NCI-H1048 (cell line): ENCODE data around the gene TBC1D17.

Experiments used
- DNase-seq: peaks from one replicate; lab custom pipeline; 2025; lab: John Stamatoyannopoulos, UW

The TBC1D17 gene

GRCh38 chr19:49861541-49862378 is 15.7 kb upstream of the TBC1D17 start:
- DNase-seq = no peak

GRCh38 chr19:49862391-49863253 is 14.9 kb upstream of the TBC1D17 start:
- no peak for DNase-seq

GRCh38 chr19:49863254-49863934 is 14.1 kb upstream of the TBC1D17 start:
- no peak for DNase-seq

DNA sequence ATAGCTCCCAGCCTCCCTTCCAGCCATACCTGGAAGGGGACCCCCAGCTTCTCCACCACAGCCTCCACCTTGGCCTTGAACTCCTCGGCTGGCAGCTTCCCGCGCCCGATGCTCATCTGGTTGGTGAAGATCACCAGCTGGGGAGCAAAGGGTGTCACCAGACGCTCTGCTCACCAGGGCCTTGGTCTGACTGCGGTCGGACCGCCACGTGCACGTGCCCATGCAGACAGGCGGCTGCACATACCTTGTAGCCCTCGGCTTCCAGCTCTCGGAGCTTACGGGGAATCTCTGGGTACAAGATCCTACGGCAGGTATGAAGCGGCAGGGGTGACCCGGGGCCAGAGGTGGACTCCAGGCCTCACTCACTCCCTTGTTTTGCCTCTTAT is 13.6 kb upstream of the TBC1D17 start:
- DNase-seq = no peak

DNA sequence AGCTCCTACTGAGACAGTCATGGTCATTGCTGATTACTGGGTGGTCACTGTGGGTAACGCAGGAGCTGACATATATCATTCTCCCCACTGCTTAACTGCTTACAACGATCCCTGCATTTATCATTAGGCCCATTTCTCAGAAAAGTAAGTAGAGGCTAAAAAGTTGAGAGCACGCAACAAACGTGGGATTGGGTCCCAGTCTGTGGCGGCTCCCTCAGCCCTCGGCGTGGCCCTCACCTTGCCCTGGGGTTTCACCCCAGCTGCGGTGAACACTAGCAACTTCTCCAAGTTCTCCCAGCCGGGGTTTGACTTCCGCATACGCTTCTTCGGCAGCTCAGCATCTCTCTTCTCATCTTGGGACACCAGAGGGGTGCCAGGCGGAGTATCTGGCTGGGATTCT is 12.6 kb upstream of the TBC1D17 start:
- DNase-seq = no peak

DNA sequence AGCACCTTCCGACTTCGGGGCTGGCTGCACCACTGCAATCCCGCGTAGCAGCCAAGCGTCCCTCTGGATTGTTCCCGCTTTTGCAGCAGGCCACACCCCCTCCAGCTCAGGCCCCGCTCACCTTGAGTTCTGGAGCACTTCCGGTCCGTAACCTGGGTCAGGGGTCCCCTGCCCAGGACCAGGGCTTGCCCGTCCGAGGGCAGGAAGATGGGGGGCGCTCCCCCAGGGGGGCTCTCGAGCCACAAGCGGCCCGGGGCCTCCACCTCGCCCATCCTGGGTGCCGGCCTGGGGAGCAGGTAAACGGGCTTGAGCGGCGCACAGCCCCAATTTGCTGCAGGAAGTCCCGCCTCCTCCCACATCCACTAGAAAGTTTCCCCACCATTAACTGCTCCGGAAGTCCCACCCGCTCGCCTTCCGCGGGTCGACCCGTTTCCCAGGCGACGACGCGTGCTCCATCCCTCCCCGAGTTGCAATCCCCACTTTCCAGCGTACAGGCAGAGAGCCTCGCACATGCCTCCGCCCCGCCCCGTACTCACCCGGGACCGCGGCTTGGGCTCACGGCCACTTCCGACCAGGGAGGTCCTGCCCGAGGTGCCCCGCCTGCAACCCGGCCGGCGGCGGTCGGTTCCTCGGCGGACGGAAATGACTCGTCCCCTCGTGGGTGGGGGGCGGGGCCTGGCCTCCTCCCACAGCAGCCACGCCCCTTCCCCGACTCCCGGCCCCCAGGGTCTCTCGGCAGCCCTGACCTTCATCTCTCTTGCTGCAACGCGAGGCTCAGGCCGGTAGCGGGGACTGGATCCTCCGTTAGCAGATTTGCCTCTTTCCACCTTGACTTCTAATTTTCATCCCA is 10.3 kb upstream of the TBC1D17 start, which contains the start of gene PNKP:
Gene PNKP (minus strand): TSS at position 644 of the 850 bp plus-strand sequence. CDS start 372 bp downstream, at position 272.
- DNase-seq = peak; percentile 86

DNA sequence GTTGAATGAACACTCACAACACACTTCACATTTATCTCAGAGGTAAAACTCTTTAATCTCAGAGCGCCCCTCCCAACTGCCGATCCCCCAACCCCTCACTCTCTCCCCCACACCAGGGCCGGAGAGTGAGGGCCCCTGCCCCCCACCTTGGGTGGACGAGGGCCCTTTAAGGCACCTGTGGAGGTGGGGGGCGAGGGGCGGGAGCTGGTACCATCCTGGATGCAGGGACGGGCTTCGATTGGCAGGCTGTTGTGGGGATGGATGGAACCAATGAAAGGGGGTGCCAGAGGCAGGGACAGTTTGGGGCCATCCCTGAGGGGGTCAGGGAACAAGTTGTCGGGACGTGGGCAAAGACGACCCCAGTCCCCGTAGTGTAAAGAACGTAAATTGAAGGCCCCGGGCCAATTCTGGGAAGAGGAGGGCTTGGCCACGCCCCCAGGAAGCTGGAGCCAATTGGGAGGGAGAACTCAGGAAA is 8.5 kb upstream of the TBC1D17 start:
- DNase-seq = no peak

- peak; percentile 97 for DNase-seq
Measured at GRCh38 chr19:49869484-49870308, 7.8 kb upstream of the TBC1D17 start.

- DNase-seq = no peak
Measured at GRCh38 chr19:49870309-49870901, 7.1 kb upstream of the TBC1D17 start.

- DNase-seq = no peak
Measured at GRCh38 chr19:49871349-49871985, 6.0 kb upstream of the TBC1D17 start.

DNA sequence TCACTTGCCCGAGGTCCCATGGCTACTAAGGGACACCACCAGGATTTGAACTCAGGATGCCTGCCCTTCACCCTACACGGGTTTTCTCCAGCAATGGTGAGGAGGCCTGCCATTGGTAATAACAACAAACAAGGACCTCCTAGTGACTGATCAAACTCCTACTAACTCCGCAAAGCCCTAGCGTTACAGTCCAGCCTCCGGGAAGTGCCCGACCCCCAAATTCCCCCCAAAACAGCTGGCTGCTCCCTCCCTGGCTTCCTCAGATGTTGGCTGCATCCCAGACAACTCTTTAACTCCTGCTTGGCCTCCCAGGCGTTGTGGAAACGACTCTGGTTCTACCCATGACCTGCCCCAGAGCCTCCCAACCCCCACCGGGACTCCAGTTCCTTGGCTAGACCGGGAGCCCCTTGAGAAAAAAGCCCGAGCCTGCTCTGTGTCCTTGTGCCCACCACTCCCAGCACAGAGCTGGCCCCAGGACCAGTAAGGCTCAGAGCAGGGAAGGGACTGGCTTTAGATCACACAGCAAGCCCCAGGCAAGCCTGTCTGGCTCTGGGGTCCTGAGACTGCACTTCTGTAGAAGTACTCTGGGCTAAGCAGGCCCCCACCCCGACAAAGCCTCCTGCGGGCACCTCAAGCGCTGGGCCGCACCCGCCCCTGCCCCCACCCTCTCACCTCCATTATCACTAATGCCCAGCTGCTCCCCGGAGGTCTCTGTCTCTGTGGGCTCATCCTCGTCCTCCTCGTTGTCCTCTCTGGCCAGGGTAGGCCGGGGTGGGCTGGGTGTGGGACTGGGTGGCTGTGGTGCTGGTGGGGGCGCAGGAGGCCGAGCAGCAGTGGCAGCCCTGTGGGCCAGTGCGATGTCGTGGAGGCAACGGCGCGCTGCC is 5.0 kb upstream of the TBC1D17 start:
- DNase-seq = no peak

DNA sequence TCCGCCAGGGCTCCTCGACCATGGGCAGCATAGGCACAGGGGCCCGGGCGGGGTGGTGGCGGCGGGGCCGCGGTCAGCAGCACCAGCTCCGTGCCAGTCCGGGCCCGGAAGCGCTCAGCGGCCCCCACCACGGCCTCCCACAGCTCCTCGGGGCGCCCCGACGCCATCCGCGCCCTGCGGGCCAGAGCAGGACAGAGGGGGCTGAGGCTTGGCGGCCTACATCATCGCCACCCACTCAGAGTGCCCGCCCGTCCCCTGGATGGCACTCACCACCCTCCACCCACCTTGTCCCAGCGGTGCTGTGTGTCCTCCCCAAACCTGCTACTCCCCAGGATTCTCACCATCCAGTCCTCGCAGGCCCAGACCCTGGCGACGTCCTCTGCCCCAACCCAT is 4.4 kb upstream of the TBC1D17 start:
- DNase-seq = no peak

- DNase-seq = no peak
Measured at GRCh38 chr19:49873834-49874233, 3.7 kb upstream of the TBC1D17 start.

DNA sequence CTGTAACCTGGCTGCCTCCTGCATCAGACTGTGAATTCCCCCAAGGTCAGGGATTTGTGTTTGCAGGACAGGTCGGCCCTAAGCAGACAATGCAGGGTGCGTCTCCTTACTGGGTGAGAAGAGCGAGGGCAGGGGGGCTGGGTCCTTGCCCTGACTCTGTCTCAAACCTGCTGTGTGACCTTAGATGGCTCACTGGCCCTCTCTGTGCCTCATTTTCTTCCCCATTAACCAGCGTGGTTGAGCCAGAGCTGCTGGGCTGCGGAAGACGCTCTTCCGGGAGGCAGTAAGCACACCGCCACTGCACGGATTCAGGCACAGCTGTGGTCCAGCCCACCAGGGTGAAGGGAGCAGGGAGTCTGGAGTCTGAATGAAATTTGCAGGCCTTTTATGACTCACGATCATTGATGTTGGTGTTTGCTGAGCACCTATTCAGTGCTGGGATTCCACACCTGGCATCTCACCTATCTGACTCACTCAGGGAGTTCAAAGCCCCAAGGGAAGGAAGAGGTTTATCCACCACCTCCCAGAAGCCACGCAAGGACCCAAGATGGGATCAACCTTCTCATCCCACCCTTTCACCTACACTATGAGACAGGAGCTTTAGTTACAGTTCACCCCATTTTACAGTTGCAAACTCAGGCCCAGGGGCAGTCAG is 2.9 kb upstream of the TBC1D17 start:
- no peak for DNase-seq

- DNase-seq = no peak
Measured at GRCh38 chr19:49875177-49875576, 2.3 kb upstream of the TBC1D17 start.

GRCh38 chr19:49875857-49876421 is 1.6 kb upstream of the TBC1D17 start:
- no peak for DNase-seq

- peak; percentile 95 for DNase-seq
Measured at GRCh38 chr19:49876422-49877019, 981 bp upstream of the TBC1D17 start.
